Measurements from ENCODE around the gene ADAM12. TPM values are rescaled to one million over a fixed set of nuclear protein-coding genes. Genes with fewer than 3 reads are reported as not detected.

Gene ADAM12
- total RNA-seq, 1 experiment from 2014 or later = 0.24 TPM

DNA sequence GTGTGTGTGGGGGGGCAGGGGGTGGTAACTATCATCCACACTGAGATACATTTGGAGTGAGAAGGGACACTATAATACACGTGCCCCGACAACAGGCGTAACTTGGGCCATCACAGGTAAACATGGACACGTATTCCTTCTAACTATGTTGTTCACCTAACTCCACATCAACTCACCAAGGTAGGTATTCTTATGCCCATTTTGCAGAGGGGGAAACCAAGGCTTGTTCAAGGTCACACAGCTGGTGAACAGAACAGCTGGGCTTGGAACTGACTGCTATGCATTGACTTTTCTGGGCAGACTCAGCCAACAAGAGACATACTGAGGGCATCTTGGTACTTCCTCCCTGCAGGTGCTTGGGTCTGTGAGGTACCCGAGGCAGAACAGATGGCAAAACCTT lies 170.1 kb downstream of the ADAM12 start:
- Histone ChIP-seq H4K20me1 (ENCODE audit: control insufficient read depth, insufficient read depth, insufficient read length) (no peaks in the 10 kb centered on the region), H2BK15ac (ENCODE audit: low read depth, low read length) (no peak overlapping the region), H2BK5ac (ENCODE audit: insufficient read length, low read length) (no peak overlapping the region), H3K14ac (ENCODE audit: insufficient read depth, low read length) (no peak overlapping the region), H2AFZ (ENCODE audit: low read length) (no peak overlapping the region), H4K91ac (ENCODE audit: insufficient read length, low read depth, low read length) (no peak overlapping the region), H2BK12ac (ENCODE audit: insufficient read length, low read depth, low read length) (no peak overlapping the region), H3K23ac (ENCODE audit: insufficient read length, low read depth, low read length) (no peak overlapping the region), H3K56ac (ENCODE audit: insufficient read length, low read depth, low read length) (no peak overlapping the region), H3K79me2 (ENCODE audit: insufficient read depth, low read length) (no peaks in the 10 kb centered on the region), H3K4ac (ENCODE audit: low read depth, low read length) (no peak overlapping the region), H3K23me2 (ENCODE audit: insufficient read length, low read depth, low read length, poor library complexity, severe bottlenecking) (no peaks in the 10 kb centered on the region), H2BK20ac (ENCODE audit: low read depth, low read length, poor library complexity, severe bottlenecking) (no peak overlapping the region), H3K4me2 (ENCODE audit: insufficient read depth, insufficient read length, low read length) (no peak overlapping the region), H3K18ac (ENCODE audit: insufficient read length, low read depth, low read length) (no peak overlapping the region), H3K9me3 (ENCODE audit: control insufficient read depth, low read depth, low read length) (no peaks in the 10 kb centered on the region), H2BK120ac (ENCODE audit: low read depth, low read length, poor library complexity, severe bottlenecking) (no peak overlapping the region), H3K9ac (ENCODE audit: extremely low read depth, insufficient read length, low read length) (no peak overlapping the region), H3K27me3 (ENCODE audit: insufficient read depth, low read length) (no peaks in the 10 kb centered on the region), H3K27ac (ENCODE audit: insufficient read length, low read depth, low read length) (no peak overlapping the region), H2AK5ac (ENCODE audit: insufficient read length, low read length) (no peak overlapping the region), H4K8ac (replicated peaks; ENCODE audit: insufficient read length, low read depth, low read length) (no peak overlapping the region), H3K4me1 (ENCODE audit: insufficient read depth, low read length) (peaks cover 3% of the 10 kb centered on the region; the same call in 1 of the 2 replicates), H4K5ac (ENCODE audit: insufficient read length, low read depth, low read length) (no peak overlapping the region), H3T11ph (ENCODE audit: low read length) (no peak overlapping the region), H3K79me1 (ENCODE audit: insufficient read depth, low read depth, low read length, poor library complexity, severe bottlenecking) (no peaks in the 10 kb centered on the region)
- H3K36me3 Mint-ChIP-seq (ENCODE audit: insufficient read depth in 1 of 3, low read depth in 3 of 3) = no peaks in the 10 kb centered on the region
- peaks cover 2% of the 10 kb centered on the region for H3K27me3 Mint-ChIP-seq (ENCODE audit: low read depth)
- H3K4me3 Mint-ChIP-seq = no peak overlapping the region
- H3K27ac Mint-ChIP-seq = no peak overlapping the region
- no peak for DNase-seq
- no peak for TF ChIP-seq CTCF (conservative IDR thresholded peaks at IDR 0.05)
- peaks cover 15 to 16% of the 10 kb centered on the region in 2 experiments for H3K4me1 Mint-ChIP-seq
- no CpG with 5 or more reads among the region's 5 CpGs for WGBS (ENCODE audit: extremely low coverage, insufficient read length, low lambda C conversion rate)
- no peaks in the 10 kb centered on the region for H3K9me3 Mint-ChIP-seq

Measured in H9 (cell line).